ENCODE measurements around the gene AP1G2.
"Not testable (repeated sequence)": the region's sequence is repeated elsewhere in the genome, so short reads cannot be mapped to it uniquely, and the experiment has no call there.

AP1G2 gene

DNA sequence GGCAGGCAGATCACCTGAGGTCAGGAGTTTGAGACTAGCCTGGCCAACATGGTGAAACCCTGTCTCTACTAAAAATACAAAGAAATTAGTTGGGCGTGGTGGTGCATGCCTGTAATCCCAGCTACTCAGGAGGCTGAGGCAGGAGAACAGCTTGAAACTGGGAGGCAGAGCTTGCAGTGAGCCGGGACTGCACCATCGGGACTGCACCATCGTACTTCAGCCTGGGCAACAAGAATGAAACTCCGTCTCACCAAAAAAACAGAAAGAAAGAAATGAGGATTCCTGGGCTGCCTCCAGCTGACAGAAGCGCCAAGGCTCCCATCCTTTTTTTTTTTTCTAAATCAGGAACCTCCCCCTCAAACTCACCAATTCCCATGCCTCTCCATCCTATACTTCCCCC lies 30.7 kb downstream of the AP1G2 start:
- Histone ChIP-seq H3K9ac (ENCODE audit: low read depth, low read length) (peak overlapping the region; percentile 82), H3K4me1 (ENCODE audit: insufficient read depth, low read length) (peaks cover 27% of the 10 kb centered on the region)
- H3K9me3 ChIP-seq (ENCODE audit: control insufficient read depth, insufficient read depth, low read length); H3K36me3 ChIP-seq (ENCODE audit: insufficient read depth, low read length): not testable (repeated sequence)

DNA sequence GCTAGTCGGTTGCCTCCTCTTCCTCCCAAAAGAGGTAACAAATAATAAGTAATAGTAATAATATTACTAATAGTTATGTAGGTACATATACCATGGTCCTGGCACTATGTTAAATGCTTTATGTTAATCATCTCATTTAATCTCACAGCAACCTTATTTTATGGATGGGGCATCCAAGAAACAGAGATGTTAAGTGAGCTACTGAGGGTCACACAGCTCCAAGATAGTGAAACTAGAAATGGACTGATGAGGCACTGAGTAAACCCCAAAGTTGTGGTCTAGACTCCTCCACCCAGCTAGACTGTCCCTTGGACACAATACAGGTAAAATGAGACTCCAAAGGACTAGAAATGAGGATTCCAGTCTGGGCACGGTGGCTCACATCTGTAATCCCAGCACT lies 31.1 kb downstream of the AP1G2 start:
- H3K9me3 ChIP-seq (ENCODE audit: control insufficient read depth, insufficient read depth, low read length), result no peaks in the 10 kb centered on the region
- peaks cover 27% of the 10 kb centered on the region for H3K4me1 ChIP-seq (ENCODE audit: insufficient read depth, low read length)
- H3K9ac ChIP-seq (ENCODE audit: low read depth, low read length), result no peak overlapping the region
- H3K36me3 ChIP-seq (ENCODE audit: insufficient read depth, low read length), result peaks cover 3% of the 10 kb centered on the region

DNA sequence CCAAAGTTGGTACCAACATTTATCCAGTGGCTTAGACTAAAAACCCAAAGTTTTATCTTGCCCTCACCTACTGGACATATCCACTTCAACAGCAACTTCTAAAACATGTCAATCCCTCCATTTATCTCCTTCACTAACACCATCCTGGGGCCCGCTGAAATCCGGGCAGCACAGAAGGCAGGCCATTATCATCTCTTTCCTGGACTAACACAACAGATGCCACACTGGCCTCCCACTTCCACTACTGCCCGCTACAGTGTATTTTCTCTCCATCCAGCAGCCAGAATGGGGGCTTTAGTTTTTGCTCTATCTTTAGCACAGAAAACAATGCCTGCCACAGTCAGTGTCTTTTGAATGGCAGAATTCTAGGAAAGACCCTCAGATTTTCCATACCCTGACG lies 31.6 kb downstream of the AP1G2 start:
- Histone ChIP-seq H3K36me3 (ENCODE audit: insufficient read depth, low read length) (peaks cover 3% of the 10 kb centered on the region), H3K9me3 (ENCODE audit: control insufficient read depth, insufficient read depth, low read length) (no peaks in the 10 kb centered on the region), H3K9ac (ENCODE audit: low read depth, low read length) (no peak overlapping the region), H3K4me1 (ENCODE audit: insufficient read depth, low read length) (peaks cover 27% of the 10 kb centered on the region)

DNA sequence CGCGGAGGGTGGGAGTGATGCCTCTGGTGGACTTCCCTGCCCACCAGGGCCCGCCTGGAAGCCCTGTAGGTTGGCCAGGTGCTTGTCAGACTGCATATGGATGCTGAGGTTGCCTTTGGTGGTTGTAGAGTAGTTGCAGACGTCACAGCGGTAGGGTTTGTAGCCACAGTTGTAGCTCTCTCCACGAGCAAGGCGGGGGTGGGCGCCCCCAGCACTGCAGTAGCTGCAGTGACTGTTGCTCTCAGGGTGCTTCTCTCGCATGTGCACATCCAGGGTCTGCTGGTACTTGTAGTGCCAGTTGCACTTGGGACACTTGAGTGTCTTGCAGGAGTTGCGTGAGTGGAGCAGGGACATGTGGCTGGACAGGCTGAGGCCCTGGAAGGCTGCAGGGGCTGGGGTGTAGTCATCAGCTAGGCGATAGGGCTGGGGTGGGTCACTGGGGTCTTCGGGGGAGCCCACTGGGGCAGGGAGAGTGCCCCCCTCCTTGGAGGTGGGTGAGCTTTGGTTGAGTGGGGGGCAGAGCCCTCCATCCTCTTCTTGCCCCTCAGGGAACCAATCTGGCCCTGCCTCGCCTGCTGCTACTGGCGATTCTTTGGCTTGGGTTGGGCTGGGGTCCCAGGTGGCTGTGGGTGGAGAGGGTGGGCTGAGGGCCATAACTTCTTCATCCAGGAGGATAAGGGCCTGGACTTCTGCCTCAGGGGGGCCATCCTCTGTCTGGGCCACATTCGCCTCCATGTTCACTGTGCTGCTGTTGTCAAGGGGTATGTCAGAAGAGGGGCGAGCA lies 33.7 kb downstream of the AP1G2 start:
- no peak overlapping the region for H3K9ac ChIP-seq (ENCODE audit: low read depth, low read length)
- H3K36me3 ChIP-seq (ENCODE audit: insufficient read depth, low read length), result peaks cover 3% of the 10 kb centered on the region
- H3K4me1 ChIP-seq (ENCODE audit: insufficient read depth, low read length), result peaks cover 22% of the 10 kb centered on the region
- H3K9me3 ChIP-seq (ENCODE audit: control insufficient read depth, insufficient read depth, low read length), result no peaks in the 10 kb centered on the region

DNA sequence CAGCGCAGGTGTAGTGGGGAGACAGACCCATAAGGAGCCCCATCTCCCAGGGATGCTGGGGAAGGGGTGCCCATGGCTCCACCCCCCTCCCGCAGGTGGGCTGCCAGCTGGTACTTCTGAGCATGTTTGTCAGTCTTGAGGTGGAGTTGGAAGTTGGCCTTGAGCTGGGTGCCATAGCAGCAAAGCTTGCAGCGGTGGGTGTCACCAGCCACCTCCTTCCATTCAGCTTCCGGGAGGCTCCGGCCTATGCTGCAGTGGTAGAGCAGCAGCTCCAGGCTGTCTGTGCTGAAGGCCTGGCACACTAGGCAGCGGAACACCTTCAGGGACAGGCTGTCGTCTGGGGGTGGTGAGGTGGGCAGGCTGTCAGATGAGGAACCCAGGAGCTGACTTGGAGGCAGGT lies 34.9 kb downstream of the AP1G2 start:
- Histone ChIP-seq H3K4me1 (ENCODE audit: insufficient read depth, low read length) (peaks cover 26% of the 10 kb centered on the region), H3K9ac (ENCODE audit: low read depth, low read length) (no peak overlapping the region), H3K9me3 (ENCODE audit: control insufficient read depth, insufficient read depth, low read length) (no peaks in the 10 kb centered on the region), H3K36me3 (ENCODE audit: insufficient read depth, low read length) (peaks cover 3% of the 10 kb centered on the region)

DNA sequence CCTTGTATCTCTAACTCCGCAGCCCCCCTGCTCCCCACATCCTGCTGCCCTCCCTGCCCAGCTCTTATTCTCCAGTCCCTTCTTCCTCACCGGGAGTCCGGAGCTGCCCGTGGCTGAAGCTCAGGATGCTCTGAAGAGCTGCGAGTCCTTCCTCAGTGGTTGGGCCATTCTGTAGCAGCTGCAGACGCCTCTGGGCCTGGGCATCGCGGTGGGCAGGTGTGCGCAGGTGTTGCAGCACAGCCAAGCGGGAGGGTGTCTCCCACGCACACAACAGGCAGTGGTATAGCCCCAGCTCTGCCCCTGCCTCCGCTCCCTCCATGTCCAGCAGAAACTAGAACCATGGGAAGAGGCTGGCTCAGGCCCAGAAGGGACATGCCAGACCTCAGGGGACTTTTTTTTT lies 36.2 kb downstream of the AP1G2 start:
- peaks cover 21% of the 10 kb centered on the region for H3K4me1 ChIP-seq (ENCODE audit: insufficient read depth, low read length)
- H3K36me3 ChIP-seq (ENCODE audit: insufficient read depth, low read length), result peaks cover 3% of the 10 kb centered on the region
- no peaks in the 10 kb centered on the region for H3K9me3 ChIP-seq (ENCODE audit: control insufficient read depth, insufficient read depth, low read length)
- no peak overlapping the region for H3K9ac ChIP-seq (ENCODE audit: low read depth, low read length)

DNA sequence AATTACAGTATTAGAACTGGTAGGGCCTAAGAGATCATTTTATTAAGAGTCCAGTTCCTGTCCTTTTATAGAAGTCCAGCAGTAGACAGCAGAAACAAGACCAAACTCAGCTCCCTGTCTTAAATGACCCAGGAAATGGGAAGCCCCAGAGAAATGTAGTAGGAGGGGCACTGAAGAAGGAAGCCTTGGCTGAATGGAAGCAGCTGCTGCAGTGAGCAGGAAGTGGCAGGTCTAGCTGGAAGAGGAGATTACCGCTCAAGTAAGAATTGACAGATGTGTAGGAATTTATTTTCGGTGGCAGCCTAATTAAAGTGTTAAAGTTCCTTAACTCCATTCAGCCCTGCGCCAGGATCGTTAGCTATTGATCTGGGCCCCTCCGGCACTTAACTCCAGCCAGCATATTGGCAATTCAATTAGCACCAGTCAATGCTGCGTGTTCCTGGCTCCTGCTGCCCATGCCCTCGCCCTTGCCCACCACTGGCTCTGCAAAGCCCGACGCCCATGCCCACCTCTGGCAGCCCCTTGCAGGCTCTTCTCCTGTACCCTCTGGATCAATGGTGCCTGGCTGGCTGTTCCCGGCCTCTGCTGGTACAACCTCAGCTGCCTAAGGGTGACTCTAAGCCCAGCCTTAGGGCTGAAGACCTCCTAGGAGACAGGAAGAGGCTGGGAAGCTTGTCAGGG lies 37.1 kb downstream of the AP1G2 start:
- Histone ChIP-seq H3K36me3 (ENCODE audit: insufficient read depth, low read length) (peaks cover 3% of the 10 kb centered on the region), H3K9ac (ENCODE audit: low read depth, low read length) (no peak overlapping the region), H3K9me3 (ENCODE audit: control insufficient read depth, insufficient read depth, low read length) (no peaks in the 10 kb centered on the region), H3K4me1 (ENCODE audit: insufficient read depth, low read length) (peaks cover 16% of the 10 kb centered on the region; the same call in 1 of the 2 replicates)

DNA sequence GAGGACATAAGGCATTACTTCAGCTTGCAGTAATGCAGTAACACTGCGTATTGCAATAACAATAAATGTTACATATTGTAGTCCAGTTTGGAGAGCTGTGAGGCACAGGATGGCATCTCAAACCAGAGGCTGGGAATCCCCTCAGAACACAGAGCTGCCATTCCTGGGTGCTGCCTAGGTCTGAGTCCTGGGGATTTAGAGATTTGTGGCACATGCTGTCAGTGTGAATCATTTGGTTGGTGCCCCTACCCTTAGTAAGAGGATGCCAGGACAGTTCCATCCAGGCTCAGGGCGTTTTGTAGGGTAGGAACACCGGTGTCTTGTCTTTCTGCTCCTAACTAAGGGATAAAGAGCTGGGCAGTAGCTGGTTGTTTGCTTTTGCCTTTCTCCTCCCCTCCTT lies 38.6 kb downstream of the AP1G2 start:
- H3K36me3 ChIP-seq (ENCODE audit: insufficient read depth, low read length), result peaks cover 3% of the 10 kb centered on the region
- H3K4me1 ChIP-seq (ENCODE audit: insufficient read depth, low read length), result peaks cover 16% of the 10 kb centered on the region; the same call in 1 of the 2 replicates
- no peak overlapping the region for H3K9ac ChIP-seq (ENCODE audit: low read depth, low read length)
- no peaks in the 10 kb centered on the region for H3K9me3 ChIP-seq (ENCODE audit: control insufficient read depth, insufficient read depth, low read length)

DNA sequence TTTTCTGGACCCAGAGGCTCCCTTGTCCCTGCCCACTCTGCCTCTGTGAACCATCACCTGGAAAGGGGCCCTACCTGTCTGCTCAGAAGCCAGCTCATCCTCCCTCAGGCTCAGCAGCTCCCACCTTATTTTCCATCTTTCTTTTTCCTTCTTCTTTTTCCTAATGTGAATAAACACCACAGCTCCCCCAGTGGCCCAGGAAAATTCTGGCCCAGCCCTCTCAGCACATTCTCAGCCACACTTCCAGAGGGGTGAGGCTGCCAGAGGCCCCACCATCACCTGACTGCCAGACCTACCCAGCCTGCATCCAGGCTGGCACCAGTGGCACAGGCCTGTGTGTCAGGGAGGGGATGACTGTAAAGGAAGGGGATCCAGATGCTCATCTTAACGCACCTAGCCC lies 39.0 kb downstream of the AP1G2 start:
- Histone ChIP-seq H3K36me3 (ENCODE audit: insufficient read depth, low read length) (peaks cover 3% of the 10 kb centered on the region), H3K9ac (ENCODE audit: low read depth, low read length) (no peak overlapping the region), H3K9me3 (ENCODE audit: control insufficient read depth, insufficient read depth, low read length) (no peaks in the 10 kb centered on the region), H3K4me1 (ENCODE audit: insufficient read depth, low read length) (peaks cover 16% of the 10 kb centered on the region; the same call in 1 of the 2 replicates)

DNA sequence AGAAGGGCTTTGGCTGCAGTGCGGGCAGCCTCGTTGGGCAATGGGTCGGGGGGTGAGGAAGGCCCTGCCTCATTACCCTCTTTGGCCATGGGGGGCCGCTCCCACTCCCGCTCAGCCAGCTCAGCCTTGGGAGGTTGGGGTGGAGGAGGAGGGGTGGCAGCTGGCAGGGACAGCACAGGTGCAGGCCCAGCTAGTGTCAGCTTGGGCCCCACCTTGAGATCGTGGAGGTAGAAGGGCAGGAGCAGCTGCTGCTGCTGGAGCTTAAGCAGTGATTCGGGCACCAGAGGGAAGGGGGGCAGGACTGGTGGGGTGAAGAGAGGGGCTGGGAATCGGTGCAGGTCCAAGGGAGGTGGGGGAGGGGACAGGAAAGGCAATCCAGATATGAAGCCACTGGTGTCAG lies 42.0 kb downstream of the AP1G2 start:
- no peaks in the 10 kb centered on the region for H3K9me3 ChIP-seq (ENCODE audit: control insufficient read depth, insufficient read depth, low read length)
- H3K36me3 ChIP-seq (ENCODE audit: insufficient read depth, low read length), result no peaks in the 10 kb centered on the region; the same call in none of the 2 replicates
- no peak overlapping the region for H3K9ac ChIP-seq (ENCODE audit: low read depth, low read length)
- H3K4me1 ChIP-seq (ENCODE audit: insufficient read depth, low read length), result peaks cover 16% of the 10 kb centered on the region; the same call in 1 of the 2 replicates

DNA sequence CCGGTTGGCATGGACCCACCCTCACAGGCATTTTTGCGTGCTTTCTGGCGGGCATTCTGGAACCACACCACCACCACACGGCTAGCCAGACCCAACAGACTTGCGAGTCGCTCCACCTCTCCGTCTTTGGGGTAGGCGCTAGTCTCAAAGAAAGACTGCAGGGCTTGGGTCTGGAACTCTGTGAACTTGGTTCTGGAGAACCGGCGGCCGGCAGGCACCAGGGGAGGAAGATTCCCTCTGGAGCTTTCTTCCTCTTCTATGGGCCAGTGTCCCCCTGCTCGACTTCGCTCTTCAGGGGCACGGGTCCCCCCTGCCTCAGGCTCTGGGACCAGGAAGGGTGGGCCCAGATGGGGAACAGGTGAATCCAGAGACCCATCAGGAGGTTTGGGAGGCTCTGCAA lies 42.6 kb downstream of the AP1G2 start:
- no peaks in the 10 kb centered on the region; the same call in none of the 2 replicates for H3K36me3 ChIP-seq (ENCODE audit: insufficient read depth, low read length)
- no peak overlapping the region for H3K9ac ChIP-seq (ENCODE audit: low read depth, low read length)
- H3K9me3 ChIP-seq (ENCODE audit: control insufficient read depth, insufficient read depth, low read length), result no peaks in the 10 kb centered on the region
- peaks cover 13% of the 10 kb centered on the region; the same call in 1 of the 2 replicates for H3K4me1 ChIP-seq (ENCODE audit: insufficient read depth, low read length)

DNA sequence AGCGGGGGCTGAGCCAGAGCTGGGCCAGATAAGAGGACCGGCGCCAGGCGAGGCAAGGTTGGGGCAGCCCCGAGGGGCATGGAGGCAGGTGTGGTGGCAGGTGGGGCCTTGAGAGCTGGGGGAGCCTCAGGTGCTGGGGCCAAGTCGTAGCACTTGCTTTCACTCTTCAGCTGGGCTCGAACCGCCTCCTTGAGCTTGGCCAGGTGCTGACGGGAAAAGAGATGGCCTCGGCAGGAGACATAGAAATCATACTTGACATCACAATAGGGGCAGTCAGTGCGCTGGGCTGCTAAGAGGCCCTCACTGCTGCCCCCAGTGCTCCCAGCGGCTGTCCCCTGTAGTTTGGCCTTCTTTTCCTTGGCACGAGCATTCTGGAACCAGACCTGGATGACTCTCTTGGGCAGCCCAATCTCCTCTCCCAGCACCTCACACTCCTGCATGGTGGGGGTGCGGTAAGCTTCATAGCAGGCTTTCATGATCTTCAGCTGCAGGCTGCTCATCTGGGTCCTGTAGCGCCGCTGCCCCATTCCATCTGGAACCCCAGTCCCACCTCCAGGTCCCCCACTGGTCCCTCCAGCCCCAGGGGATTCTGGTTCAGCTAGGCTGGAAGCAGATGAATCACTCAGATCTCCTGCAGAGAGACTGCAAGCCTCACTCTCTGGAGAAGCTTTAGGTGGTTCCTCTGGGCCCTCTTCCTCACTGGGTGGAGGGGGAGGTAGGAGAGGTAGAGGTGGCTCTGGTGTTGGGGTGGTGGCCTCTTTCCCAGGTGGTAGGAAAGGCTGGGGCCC lies 44.2 kb downstream of the AP1G2 start:
- Histone ChIP-seq H3K4me1 (ENCODE audit: insufficient read depth, low read length) (peaks cover 15% of the 10 kb centered on the region), H3K36me3 (ENCODE audit: insufficient read depth, low read length) (no peaks in the 10 kb centered on the region; the same call in none of the 2 replicates), H3K9me3 (ENCODE audit: control insufficient read depth, insufficient read depth, low read length) (no peaks in the 10 kb centered on the region), H3K9ac (ENCODE audit: low read depth, low read length) (no peak overlapping the region)

DNA sequence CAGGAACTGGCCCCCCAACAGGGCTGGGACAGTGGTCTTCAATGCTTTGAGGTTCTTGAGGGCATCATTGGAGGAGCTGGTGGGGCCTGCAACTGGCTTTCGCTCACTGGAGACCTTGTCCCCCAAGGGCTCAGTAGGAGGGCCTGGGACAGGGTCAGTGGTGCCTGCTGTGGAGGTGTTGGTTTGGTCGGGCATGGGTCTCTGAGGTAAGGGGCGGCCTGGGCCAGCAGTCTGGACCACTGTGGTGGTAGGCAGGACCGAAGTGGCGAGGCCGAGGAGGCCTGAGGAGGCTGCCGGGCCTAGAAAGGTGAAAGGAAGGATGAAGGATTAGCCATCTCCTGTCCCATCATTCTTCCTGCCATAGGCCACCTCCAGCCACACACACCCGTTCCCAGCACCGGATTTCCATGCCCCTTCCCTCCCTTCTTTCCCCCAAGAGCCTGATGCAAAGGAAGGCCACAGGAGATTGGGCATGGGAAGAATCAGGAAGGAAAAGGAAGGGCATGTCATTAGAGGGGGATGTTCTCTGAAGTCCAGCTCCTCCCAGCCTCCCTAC lies 44.9 kb downstream of the AP1G2 start:
- Histone ChIP-seq H3K36me3 (ENCODE audit: insufficient read depth, low read length) (no peaks in the 10 kb centered on the region; the same call in none of the 2 replicates), H3K4me1 (ENCODE audit: insufficient read depth, low read length) (peaks cover 16% of the 10 kb centered on the region), H3K9ac (ENCODE audit: low read depth, low read length) (no peak overlapping the region), H3K9me3 (ENCODE audit: control insufficient read depth, insufficient read depth, low read length) (no peaks in the 10 kb centered on the region)

All from ES-I3 (cell line).